ENCODE measurements around the gene CHD9. TPM values are rescaled to one million over a fixed set of nuclear protein-coding genes. Genes with fewer than 3 reads are reported as not detected.
A peak's percentile ranks its signal among the peaks of the same experiment; 100 is the strongest.

Gene CHD9
- polyA plus RNA-seq, 3 donors: 15.8 to 26.1 (median 22.5) TPM

- peaks cover 100% of the 10 kb centered on the region for H3K79me2 ChIP-seq (ENCODE audit: insufficient read depth, low read length)
Observed at GRCh38 chr16:53213542-53213941, 158.8 kb downstream of the CHD9 start.

GRCh38 chr16:53216798-53217197, 162.0 kb downstream of the CHD9 start:
- Mint-ChIP-seq H3K27ac (peak overlapping the region; percentile 21 to 86 (median 80)), H3K4me3 (no peak overlapping the region), H3K4me1 (peaks cover 28% of the 10 kb centered on the region), H3K36me3 (peaks cover 0 to under 1% of the 10 kb centered on the region in 2 donors), H3K27me3 (ENCODE audit: low read depth in 3 of 3) (no peaks in the 10 kb centered on the region), H3K9me3 (peaks cover 0 to 3% (median 0%) of the 10 kb centered on the region in 7 donors)
- Histone ChIP-seq H4K20me1 (ENCODE audit: insufficient read depth, low read length) (peaks cover 20% of the 10 kb centered on the region), H3K36me3 (replicated peaks in 1 of 2; ENCODE audit: control insufficient read depth in 1 of 2, insufficient read depth in 2 of 2, low read length in 2 of 2) (no peaks in the 10 kb centered on the region), H3K4me3 (replicated peaks in 1 of 3; ENCODE audit: low read depth in 2 of 3, low read length in 3 of 3) (peak overlapping the region in 1 of 3 experiments; percentile 28), H3K9ac (ENCODE audit: insufficient read depth, low read length, poor library complexity, severe bottlenecking) (no peak overlapping the region), H3K9me3 (replicated peaks in 1 of 2; ENCODE audit: control insufficient read depth in 1 of 2, insufficient read depth in 1 of 2, low read length in 2 of 2) (no peaks in the 10 kb centered on the region), H3K4me2 (replicated peaks; ENCODE audit: extremely low read depth, low read length, poor library complexity, severe bottlenecking) (peak overlapping the region; percentile 24), H3K79me2 (ENCODE audit: insufficient read depth, low read length) (peaks cover 92% of the 10 kb centered on the region), H3K27ac (ENCODE audit: low read depth in 1 of 2, low read length in 2 of 2) (peak overlapping the region; percentile 16 to 49), H2AFZ (ENCODE audit: insufficient read depth, low read depth, low read length, poor library complexity, severe bottlenecking) (no peak overlapping the region), H3K27me3 (ENCODE audit: control insufficient read depth in 2 of 2, insufficient read depth in 2 of 2, low read length in 2 of 2) (no peaks in the 10 kb centered on the region), H3K4me1 (ENCODE audit: control insufficient read depth in 1 of 2, insufficient read depth in 2 of 2, low read length in 2 of 2) (peaks cover 55 to 73% of the 10 kb centered on the region in 2 donors)
- peak; percentile 69 to 80 (median 79) for DNase-seq
- TF ChIP-seq CTCF (IDR thresholded peaks at IDR 0.05): no peak
- no CpG with 5 or more reads among the region's 2 CpGs for WGBS (ENCODE audit: insufficient coverage)
- intact Hi-C loops (cut with micrococcal nuclease): loop anchor here in 1 of 2 donors (5.0 kb wide), 1 partner anchor 84 kb away; no protein-coding TSS in a partner anchor

More at GRCh38 chr16:53213542-53213941, 158.8 kb downstream of the CHD9 start:
- H3K27me3 Mint-ChIP-seq (ENCODE audit: low read depth in 3 of 3): no peaks in the 10 kb centered on the region
- Histone ChIP-seq H3K9me3 (replicated peaks in 1 of 2; ENCODE audit: control insufficient read depth in 1 of 2, insufficient read depth in 1 of 2, low read length in 2 of 2) (no peaks in the 10 kb centered on the region), H3K4me1 (ENCODE audit: control insufficient read depth in 1 of 2, insufficient read depth in 2 of 2, low read length in 2 of 2) (peaks cover 38 to 77% of the 10 kb centered on the region in 2 donors), H3K36me3 (replicated peaks in 1 of 2; ENCODE audit: control insufficient read depth in 1 of 2, insufficient read depth in 2 of 2, low read length in 2 of 2) (no peaks in the 10 kb centered on the region), H3K9ac (ENCODE audit: insufficient read depth, low read length, poor library complexity, severe bottlenecking) (no peak overlapping the region), H3K4me3 (replicated peaks in 1 of 3; ENCODE audit: low read depth in 2 of 3, low read length in 3 of 3) (no peak overlapping the region), H4K20me1 (ENCODE audit: insufficient read depth, low read length) (no peaks in the 10 kb centered on the region), H3K4me2 (replicated peaks; ENCODE audit: extremely low read depth, low read length, poor library complexity, severe bottlenecking) (no peak overlapping the region), H3K27ac (ENCODE audit: low read depth in 1 of 2, low read length in 2 of 2) (no peak overlapping the region), H2AFZ (ENCODE audit: insufficient read depth, low read depth, low read length, poor library complexity, severe bottlenecking) (no peak overlapping the region), H3K27me3 (ENCODE audit: control insufficient read depth in 2 of 2, insufficient read depth in 2 of 2, low read length in 2 of 2) (no peaks in the 10 kb centered on the region)
- DNase-seq: no peak
- peaks cover 39% of the 10 kb centered on the region for H3K4me1 Mint-ChIP-seq
- no peaks in the 10 kb centered on the region for H3K36me3 Mint-ChIP-seq
- H3K4me3 Mint-ChIP-seq: no peak overlapping the region
- no peak for TF ChIP-seq CTCF (IDR thresholded peaks at IDR 0.05)
- intact Hi-C loops (cut with micrococcal nuclease): loop anchor here in 1 of 2 donors (5.0 kb wide), 1 partner anchor 121 kb away; no protein-coding TSS in a partner anchor
- H3K27ac Mint-ChIP-seq: peak overlapping the region in 2 of 7 donors; percentile 27 to 46
- peaks cover 0 to 3% (median 0%) of the 10 kb centered on the region in 7 donors for H3K9me3 Mint-ChIP-seq
- WGBS (ENCODE audit: insufficient coverage): no CpG with 5 or more reads among the region's 2 CpGs
